HUES6 (cell line): ENCODE results near the gene SERPINA7.

ENCODE experiments used
- H3K27ac ChIP-seq: 2 replicates; pipeline ENCODE4 v1.7.0; 2013; ENCODE audit warnings: low read depth, mild to moderate bottlenecking, low read length, inconsistent platforms
- H3K27me3 ChIP-seq: 2 replicates; pipeline ENCODE4 v1.6.1; 2013; ENCODE audit warnings: low read length; ENCODE audit not compliant: control insufficient read depth, insufficient read depth
- H3K36me3 ChIP-seq: 2 replicates; pipeline ENCODE4 v1.6.1; 2013; ENCODE audit warnings: low read length; ENCODE audit not compliant: control insufficient read depth, insufficient read depth
- H3K4me1 ChIP-seq: 2 replicates; pipeline ENCODE4 v1.6.1; 2013; ENCODE audit warnings: low read length; ENCODE audit not compliant: control insufficient read depth, insufficient read depth
- H3K4me3 ChIP-seq: 2 replicates; pipeline ENCODE4 v1.5.1; 2013; ENCODE audit warnings: low read depth, low read length
- H3K9ac ChIP-seq: one replicate; pipeline ENCODE4 v1.6.1; 2013; ENCODE audit warnings: mild to moderate bottlenecking, low read length
- H3K9me3 ChIP-seq: 2 replicates; pipeline ENCODE4 v1.6.1; 2013; ENCODE audit warnings: low read depth, low read length; ENCODE audit not compliant: control insufficient read depth, insufficient read depth

Gene SERPINA7

GRCh38 chrX:106038625-106039024 is at the start of gene SERPINA7:
SERPINA7 (minus strand) TSS chrX:106038727; CDS start chrX:106037058, 1,669 bp downstream.
- Histone ChIP-seq H3K9me3 (no peaks in the 10 kb centered on the region), H3K9ac (no peak within 1 kb of the TSS), H3K4me1 (no peaks in the 10 kb centered on the region), H3K36me3 (no peaks in the 10 kb centered on the region), H3K27ac (no peak within 1 kb of the TSS), H3K4me3 (no peak within 1 kb of the TSS), H3K27me3 (peaks cover 32% of the 10 kb centered on the region; the same call in 1 of the 2 replicates)

GRCh38 chrX:106069048-106069447 is 30.5 kb upstream of the SERPINA7 start:
- no peaks in the 10 kb centered on the region for H3K36me3 ChIP-seq
- no peak overlapping the region for H3K27ac ChIP-seq
- H3K9me3 ChIP-seq, result no peaks in the 10 kb centered on the region
- H3K9ac ChIP-seq, result no peak overlapping the region
- H3K27me3 ChIP-seq, result no peaks in the 10 kb centered on the region; the same call in 1 of the 2 replicates
- no peak overlapping the region for H3K4me3 ChIP-seq
- H3K4me1 ChIP-seq, result no peaks in the 10 kb centered on the region

- Histone ChIP-seq H3K27me3 (no peaks in the 10 kb centered on the region; the same call in 1 of the 2 replicates), H3K9me3 (no peaks in the 10 kb centered on the region), H3K36me3 (no peaks in the 10 kb centered on the region), H3K27ac (no peak overlapping the region), H3K4me1 (peaks cover 7% of the 10 kb centered on the region; the same call in 1 of the 2 replicates), H3K9ac (no peak overlapping the region), H3K4me3 (no peak overlapping the region)
Observed at GRCh38 chrX:106050054-106050453, 11.5 kb upstream of the SERPINA7 start.

GRCh38 chrX:106042296-106042695 is 3.8 kb upstream of the SERPINA7 start:
- H3K4me3 ChIP-seq, result no peak overlapping the region
- no peaks in the 10 kb centered on the region for H3K9me3 ChIP-seq
- H3K27me3 ChIP-seq, result peaks cover 11% of the 10 kb centered on the region; the same call in 1 of the 2 replicates
- H3K27ac ChIP-seq, result no peak overlapping the region
- H3K36me3 ChIP-seq, result no peaks in the 10 kb centered on the region
- no peak overlapping the region for H3K9ac ChIP-seq
- no peaks in the 10 kb centered on the region for H3K4me1 ChIP-seq

- Histone ChIP-seq H3K9me3 (no peaks in the 10 kb centered on the region), H3K27me3 (peaks cover 23% of the 10 kb centered on the region; the same call in 1 of the 2 replicates), H3K9ac (no peak overlapping the region), H3K27ac (no peak overlapping the region), H3K4me1 (no peaks in the 10 kb centered on the region), H3K36me3 (no peaks in the 10 kb centered on the region), H3K4me3 (no peak overlapping the region)
Observed at GRCh38 chrX:106040861-106041260, 2.3 kb upstream of the SERPINA7 start.

- H3K27me3 ChIP-seq, result peaks cover 29% of the 10 kb centered on the region; the same call in 1 of the 2 replicates
- no peaks in the 10 kb centered on the region for H3K36me3 ChIP-seq
- no peak overlapping the region for H3K9ac ChIP-seq
- no peak overlapping the region for H3K27ac ChIP-seq
- H3K4me1 ChIP-seq, result no peaks in the 10 kb centered on the region
- no peaks in the 10 kb centered on the region for H3K9me3 ChIP-seq
- H3K4me3 ChIP-seq, result no peak overlapping the region
Observed at GRCh38 chrX:106039920-106040319, 1.4 kb upstream of the SERPINA7 start.

GRCh38 chrX:106037835-106038473 is 573 bp downstream of the SERPINA7 start:
- Histone ChIP-seq H3K9me3 (no peaks in the 10 kb centered on the region), H3K27me3 (peaks cover 36% of the 10 kb centered on the region; the same call in 1 of the 2 replicates), H3K27ac (no peak overlapping the region), H3K4me3 (no peak overlapping the region), H3K36me3 (no peaks in the 10 kb centered on the region), H3K4me1 (no peaks in the 10 kb centered on the region), H3K9ac (no peak overlapping the region)

- Histone ChIP-seq H3K27ac (no peak overlapping the region), H3K4me3 (no peak overlapping the region), H3K9ac (no peak overlapping the region), H3K9me3 (no peaks in the 10 kb centered on the region), H3K4me1 (no peaks in the 10 kb centered on the region), H3K27me3 (peaks cover 34% of the 10 kb centered on the region; the same call in 1 of the 2 replicates), H3K36me3 (no peaks in the 10 kb centered on the region)
Observed at GRCh38 chrX:106036716-106037115, 1.8 kb downstream of the SERPINA7 start.

- no peaks in the 10 kb centered on the region for H3K4me1 ChIP-seq
- no peak overlapping the region for H3K27ac ChIP-seq
- H3K27me3 ChIP-seq, result peaks cover 43% of the 10 kb centered on the region; the same call in 1 of the 2 replicates
Observed at GRCh38 chrX:106035064-106035463, 3.5 kb downstream of the SERPINA7 start.

GRCh38 chrX:106023947-106024346 is 14.6 kb downstream of the SERPINA7 start:
- H3K9ac ChIP-seq, result no peak overlapping the region
- no peaks in the 10 kb centered on the region for H3K9me3 ChIP-seq
- no peak overlapping the region for H3K4me3 ChIP-seq
- H3K4me1 ChIP-seq, result no peaks in the 10 kb centered on the region
- no peak overlapping the region for H3K27ac ChIP-seq
- H3K36me3 ChIP-seq, result no peaks in the 10 kb centered on the region
- H3K27me3 ChIP-seq, result peaks cover 15% of the 10 kb centered on the region; the same call in 1 of the 2 replicates

More at GRCh38 chrX:106035064-106035463, 3.5 kb downstream of the SERPINA7 start:
- Histone ChIP-seq H3K9me3 (no peaks in the 10 kb centered on the region), H3K4me3 (no peak overlapping the region), H3K36me3 (no peaks in the 10 kb centered on the region), H3K9ac (no peak overlapping the region)

- Histone ChIP-seq H3K27me3 (peaks cover 9% of the 10 kb centered on the region; the same call in 1 of the 2 replicates), H3K4me3 (no peak overlapping the region), H3K9me3 (no peaks in the 10 kb centered on the region), H3K36me3 (no peaks in the 10 kb centered on the region), H3K9ac (no peak overlapping the region), H3K4me1 (no peaks in the 10 kb centered on the region), H3K27ac (no peak overlapping the region)
Observed at GRCh38 chrX:106022238-106022637, 16.3 kb downstream of the SERPINA7 start.
